CD1c-positive myeloid dendritic cell (primary cell): ENCODE data around the gene IL4.

Experiments
- DNase-seq: peaks from one replicate; pipeline ENCODE4 v3.0.0-alpha.2; 2016; ENCODE audit errors: extremely low spot score

IL4 gene

GRCh38 chr5:132695956-132696355 is 22.2 kb downstream of the IL4 start:
- no peak for DNase-seq

- DNase-seq = no peak
These were observed 31.1 kb downstream of the IL4 start for GRCh38 chr5:132704875-132705274.

GRCh38 chr5:132708645-132709044 is 34.9 kb downstream of the IL4 start:
- DNase-seq = no peak

- peak; percentile 18 for DNase-seq
These were observed 40.9 kb downstream of the IL4 start for GRCh38 chr5:132714456-132715307.

- DNase-seq = no peak
These were observed 44.9 kb downstream of the IL4 start for GRCh38 chr5:132718544-132719312.

- DNase-seq = no peak
These were observed 52.0 kb downstream of the IL4 start for GRCh38 chr5:132725745-132726144.

GRCh38 chr5:132729896-132730295 is 56.1 kb downstream of the IL4 start:
- DNase-seq = no peak
